GM23248 (cell line): ENCODE measurements around the gene PHLDB1. TPM values are rescaled to one million over a fixed set of nuclear protein-coding genes. Genes with fewer than 3 reads are reported as not detected.

Experiments used
- DNase-seq: peaks from one replicate; pipeline ENCODE4 v3.0.0-alpha.2; 2015
- H2AFZ ChIP-seq: fragments of 200-600 bp; sonication (generic); 2 replicates; pipeline ENCODE4 v1.6.1; 2016; ENCODE audit warnings: antibody characterized with exemption
- H3F3A ChIP-seq: fragments of 200-600 bp; sonication (generic); 2 replicates; pipeline ENCODE4 v1.6.1; 2016; ENCODE audit warnings: mild to moderate bottlenecking, antibody characterized with exemption, mixed run types; ENCODE audit not compliant: insufficient read depth
- H3K27ac ChIP-seq: fragments of 200-600 bp; sonication (generic); 2 replicates; pipeline ENCODE4 v1.5.1; 2016; ENCODE audit warnings: mild to moderate bottlenecking
- H3K27me3 ChIP-seq: fragments of 200-600 bp; sonication (generic); replicated peaks from 2 replicates; pipeline ENCODE4 v1.6.1; 2016; ENCODE audit warnings: mild to moderate bottlenecking; ENCODE audit not compliant: insufficient read depth
- H3K36me3 ChIP-seq: fragments of 200-600 bp; sonication (generic); 2 replicates; pipeline ENCODE4 v1.6.1; 2016; ENCODE audit warnings: low read depth, mild to moderate bottlenecking
- H3K4me1 ChIP-seq: fragments of 200-600 bp; sonication (generic); 2 replicates; pipeline ENCODE4 v1.6.1; 2016; ENCODE audit warnings: mild to moderate bottlenecking; ENCODE audit not compliant: insufficient read depth
- H3K4me2 ChIP-seq: fragments of 200-600 bp; sonication (generic); one replicate; pipeline ENCODE4 v1.6.1; 2016; ENCODE audit warnings: mild to moderate bottlenecking; ENCODE audit not compliant: unreplicated experiment
- H3K4me3 ChIP-seq: fragments of 200-600 bp; sonication (generic); 2 replicates; pipeline ENCODE4 v1.5.1; 2016; ENCODE audit warnings: mild to moderate bottlenecking
- H3K79me2 ChIP-seq: fragments of 200-600 bp; sonication (generic); 2 replicates; pipeline ENCODE4 v1.6.1; 2016; ENCODE audit warnings: mild to moderate bottlenecking; ENCODE audit not compliant: insufficient read depth
- H3K9ac ChIP-seq: fragments of 200-600 bp; sonication (generic); 2 replicates; pipeline ENCODE4 v1.6.1; 2016; ENCODE audit warnings: mild to moderate bottlenecking
- H3K9me2 ChIP-seq: fragments of 200-600 bp; sonication (generic); 2 replicates; pipeline ENCODE4 v1.6.1; 2016; ENCODE audit warnings: mixed run types, mild to moderate bottlenecking, moderate library complexity; ENCODE audit not compliant: insufficient read depth
- H3K9me3 ChIP-seq: fragments of 200-600 bp; sonication (generic); one replicate; pipeline ENCODE4 v1.6.1; 2017; ENCODE audit warnings: low read depth
- H4K20me1 ChIP-seq: fragments of 200-600 bp; sonication (generic); 2 replicates; pipeline ENCODE4 v1.6.0; 2016; ENCODE audit not compliant: insufficient read depth
- EZH2 ChIP-seq: fragments of 200-600 bp; sonication (generic); IDR thresholded peaks from 2 replicates; pipeline ENCODE4 v1.6.1; 2018; ENCODE audit warnings: antibody characterized with exemption, mild to moderate bottlenecking; ENCODE audit not compliant: insufficient read depth, poor library complexity, severe bottlenecking
- EZH2phosphoT487 ChIP-seq: fragments of 200-600 bp; sonication (generic); IDR thresholded peaks from 2 replicates; pipeline ENCODE4 v1.6.1; 2018; ENCODE audit warnings: antibody characterized with exemption, moderate library complexity, mild to moderate bottlenecking, low read depth; ENCODE audit not compliant: insufficient read depth
- WGBS, 2 experiments: methylation state at CpG; one replicate each; pipeline ENCODE4 v1.1.6; 2015 to 2017; ENCODE audit warnings: low lambda C conversion rate in 2 of 2, low coverage in 1 of 2; ENCODE audit errors: missing lambda C conversion rate in 2 of 2; 5-methylcytosine and 5-hydroxymethylcytosine counted together
- in situ Hi-C: fragments of 300-500 bp; cut with MboI; formaldehyde crosslinking; loops from 2 replicates; pipeline ENCODE4 v1.15.0; 2020
- polyA plus RNA-seq: library from polyadenylated mRNA; unstranded; fragments of >200 nt; fragmentation: Nextera tagmentation; extraction: Ambion mirVana; gene quantifications from 2 replicates; pipeline ENCODE4 v1.2.1, GENCODE V29; 2016
- total RNA-seq: library from RNA; depleted of rRNA; stranded (reverse); fragments of >200 nt; shearing (Covaris generic); gene quantifications from 2 replicates; pipeline ENCODE4 v1.2.3, GENCODE V29; 2014

PHLDB1 gene
- total and polyA plus RNA-seq, 2 experiments from 2014 or later: 91.7 to 102 TPM

DNA sequence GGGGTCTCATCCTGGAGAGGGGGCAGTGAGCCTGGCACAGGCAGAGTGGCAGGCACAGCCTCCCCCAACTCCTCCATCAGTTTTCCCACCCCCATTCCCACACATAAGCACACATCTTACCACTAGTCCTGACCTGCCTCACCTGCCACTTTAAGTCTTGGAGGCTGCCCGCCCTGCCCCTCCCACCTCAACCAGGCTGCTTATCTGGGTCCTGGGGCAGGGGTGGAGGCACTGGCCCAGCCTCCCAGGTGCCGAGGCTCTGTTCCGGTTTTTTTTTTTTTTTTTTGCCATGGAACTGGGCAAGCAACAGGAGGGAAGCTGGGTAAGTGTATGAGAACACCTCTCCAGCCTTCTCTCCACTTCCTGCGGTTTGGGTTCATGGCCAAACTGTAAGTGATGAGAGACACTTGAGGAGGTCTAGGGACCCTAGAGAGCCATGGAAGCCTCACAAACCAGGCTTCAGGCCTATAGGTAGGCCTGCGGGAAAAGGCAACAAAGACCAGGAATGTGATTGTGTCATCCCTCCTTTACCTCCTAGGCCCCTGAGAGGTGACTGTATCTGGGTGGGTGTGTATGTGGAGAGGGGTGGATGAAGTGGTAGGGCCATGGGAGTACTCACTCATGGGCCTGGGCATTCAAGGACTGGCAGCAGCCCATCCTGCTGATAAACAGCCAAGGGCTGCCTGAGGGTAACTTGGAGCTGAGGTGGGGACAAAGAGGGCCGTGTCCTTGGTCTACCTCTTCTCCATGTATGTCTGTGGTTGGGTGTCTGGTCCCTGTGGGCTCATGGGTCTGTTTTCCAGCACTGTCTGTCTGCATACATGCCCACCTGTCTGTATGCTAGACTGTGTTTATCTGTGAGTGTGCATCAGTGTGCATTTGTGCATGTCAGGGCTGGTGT, 22.6 kb downstream of the PHLDB1 start:
- 87 to 96% methylated on average over 5 to 6 of the region's 6 CpGs for whole genome bisulfite sequencing, 2 experiments
- Histone ChIP-seq H3K9me3 (no peaks in the 10 kb centered on the region), H3K36me3 (peaks cover 51% of the 10 kb centered on the region; the same call in 1 of the 2 replicates), H3K27ac (peak overlapping the region; percentile 14; the same call in 1 of the 2 replicates), H3F3A (peaks cover 44% of the 10 kb centered on the region), H3K9me2 (no peaks in the 10 kb centered on the region), H3K9ac (peak overlapping the region; percentile 23; the same call in 1 of the 2 replicates), H2AFZ (no peak overlapping the region), H4K20me1 (no peaks in the 10 kb centered on the region), H3K79me2 (peaks cover 86% of the 10 kb centered on the region), H3K4me2 (no peak overlapping the region), H3K27me3 (no peaks in the 10 kb centered on the region), H3K4me3 (no peak overlapping the region), H3K4me1 (peaks cover 31% of the 10 kb centered on the region)
- peak; percentile 37 for DNase-seq
- in situ Hi-C loops: no loop called here
- no peak for TF ChIP-seq EZH2phosphoT487
- TF ChIP-seq EZH2: no peak

DNA sequence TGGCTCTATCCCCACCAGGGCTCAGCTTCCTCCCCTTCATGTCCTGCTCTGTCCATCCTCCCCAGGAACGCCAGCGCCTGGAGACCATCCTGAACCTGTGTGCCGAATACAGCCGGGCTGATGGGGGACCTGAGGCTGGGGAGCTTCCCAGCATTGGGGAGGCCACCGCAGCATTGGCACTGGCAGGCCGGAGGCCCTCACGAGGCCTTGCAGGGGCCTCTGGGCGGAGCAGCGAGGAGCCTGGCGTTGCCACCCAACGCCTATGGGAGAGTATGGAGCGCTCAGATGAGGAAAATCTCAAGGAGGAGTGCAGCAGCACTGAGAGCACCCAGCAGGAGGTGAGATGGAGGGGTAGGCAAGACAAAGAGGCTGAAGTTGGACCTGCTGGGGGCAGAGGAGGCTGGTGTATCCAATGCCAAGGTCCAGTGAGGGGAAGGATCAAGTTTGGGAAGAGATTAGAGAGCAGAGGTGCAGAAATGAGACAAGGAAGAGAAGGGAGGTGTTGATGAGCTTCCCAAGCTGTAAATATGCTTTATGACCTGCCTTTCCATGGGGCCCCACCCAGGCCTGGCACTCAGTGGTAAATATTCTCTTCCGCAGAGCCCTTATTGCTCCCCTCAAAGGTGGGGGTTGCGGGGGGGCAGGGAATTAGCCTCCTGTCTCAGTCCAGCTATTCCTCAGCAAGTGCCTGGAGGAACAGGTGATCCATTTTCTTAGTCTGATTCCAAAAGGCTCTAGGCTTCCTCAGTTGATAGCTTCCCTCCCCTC, 23.9 kb downstream of the PHLDB1 start:
- Histone ChIP-seq H3K4me1 (peaks cover 26% of the 10 kb centered on the region), H3K79me2 (peaks cover 86% of the 10 kb centered on the region), H4K20me1 (no peaks in the 10 kb centered on the region)

DNA sequence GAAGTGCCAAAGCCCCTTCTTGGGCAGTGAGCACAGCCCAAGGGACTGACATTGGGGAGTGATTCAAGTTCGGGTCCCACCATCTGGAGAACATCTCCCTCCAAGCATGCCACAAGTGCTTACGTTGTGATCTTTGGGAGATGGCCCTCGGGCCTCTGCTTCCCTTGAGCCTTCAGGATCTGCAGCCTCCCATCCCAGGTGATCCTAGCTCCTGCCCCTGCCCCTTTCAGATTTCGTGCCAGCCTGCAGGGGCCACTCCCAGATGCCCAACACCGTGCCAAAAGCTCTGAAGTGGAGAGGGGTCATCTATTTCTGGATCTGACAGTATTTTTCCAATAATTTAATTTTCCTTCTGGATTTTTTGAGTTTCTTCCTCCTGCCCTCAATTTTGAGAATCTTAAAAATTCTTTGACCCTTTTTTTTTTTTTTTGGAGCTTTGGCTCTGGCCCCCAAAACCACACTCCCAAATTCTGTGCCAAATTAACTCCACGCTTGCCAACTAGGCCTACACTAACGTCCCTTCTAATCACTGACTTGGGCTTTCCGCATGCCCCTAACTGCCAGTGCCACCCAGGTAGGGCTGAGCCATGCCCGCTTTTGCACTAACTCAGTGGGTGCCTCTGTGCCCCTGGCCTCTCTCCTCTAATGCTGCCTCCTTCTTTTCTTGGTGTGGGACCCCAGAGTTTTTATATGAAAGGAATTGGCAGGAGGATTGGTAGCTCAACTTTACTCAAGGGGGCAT, 25.3 kb downstream of the PHLDB1 start:
- no peaks in the 10 kb centered on the region for H4K20me1 ChIP-seq
- H3K36me3 ChIP-seq: peaks cover 41% of the 10 kb centered on the region; the same call in 1 of the 2 replicates
- H3K9me2 ChIP-seq: no peaks in the 10 kb centered on the region
- 69 to 70% methylated on average over 9 of the region's 9 CpGs for WGBS, 2 experiments
- DNase-seq: no peak
- H3K79me2 ChIP-seq: peaks cover 86% of the 10 kb centered on the region
- H3K9ac ChIP-seq: no peak overlapping the region
- peaks cover 57% of the 10 kb centered on the region for H3F3A ChIP-seq
- in situ Hi-C loops: no loop called here
- TF ChIP-seq EZH2 (no peak), EZH2phosphoT487 (no peak)
- no peak overlapping the region for H3K4me2 ChIP-seq
- H2AFZ ChIP-seq: no peak overlapping the region
- H3K9me3 ChIP-seq: no peaks in the 10 kb centered on the region
- no peaks in the 10 kb centered on the region for H3K27me3 ChIP-seq
- no peak overlapping the region for H3K4me3 ChIP-seq
- peaks cover 26% of the 10 kb centered on the region for H3K4me1 ChIP-seq
- H3K27ac ChIP-seq: peak overlapping the region; percentile 78

More for the DNA sequence above, 23.9 kb downstream of the PHLDB1 start:
- Histone ChIP-seq H3K27ac (no peak overlapping the region), H2AFZ (no peak overlapping the region), H3K9me2 (no peaks in the 10 kb centered on the region), H3F3A (peaks cover 54% of the 10 kb centered on the region), H3K9me3 (no peaks in the 10 kb centered on the region), H3K27me3 (no peaks in the 10 kb centered on the region), H3K4me2 (no peak overlapping the region), H3K36me3 (peaks cover 47% of the 10 kb centered on the region; the same call in 1 of the 2 replicates), H3K4me3 (no peak overlapping the region), H3K9ac (no peak overlapping the region)
- no peak for TF ChIP-seq EZH2phosphoT487
- TF ChIP-seq EZH2: no peak
- no peak for DNase-seq
- in situ Hi-C loops: no loop called here
- WGBS, 2 experiments: 89 to 90% methylated on average over 14 of the region's 14 CpGs

DNA sequence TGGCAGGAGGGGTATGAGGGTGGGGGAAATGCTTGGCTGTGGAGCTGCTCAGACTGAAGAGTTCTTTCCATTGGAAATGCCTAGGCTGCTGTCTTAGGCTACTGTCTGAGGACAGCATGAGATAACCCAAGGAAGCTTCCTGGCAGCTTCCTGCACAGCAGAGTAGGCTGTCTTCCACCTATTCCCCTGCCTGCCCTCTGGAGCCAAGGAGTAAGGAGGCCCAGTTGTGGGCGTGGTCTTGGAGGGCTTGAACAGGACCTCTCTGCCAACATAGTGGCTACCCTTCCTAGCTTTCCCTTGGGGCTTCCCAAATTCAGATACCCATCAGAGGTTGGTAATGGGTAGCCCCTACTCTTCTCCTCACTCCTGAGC, 25.9 kb downstream of the PHLDB1 start:
- Histone ChIP-seq H3K36me3 (peaks cover 41% of the 10 kb centered on the region), H3K4me1 (peaks cover 26% of the 10 kb centered on the region), H3K9ac (peak overlapping the region; percentile 55)

More for the DNA sequence above, 25.9 kb downstream of the PHLDB1 start:
- DNase-seq: peak; percentile 53
- Histone ChIP-seq H2AFZ (no peak overlapping the region), H3F3A (peaks cover 61% of the 10 kb centered on the region), H3K9me3 (no peaks in the 10 kb centered on the region), H3K27me3 (no peaks in the 10 kb centered on the region), H3K9me2 (no peaks in the 10 kb centered on the region), H3K79me2 (peaks cover 86% of the 10 kb centered on the region), H3K4me3 (no peak overlapping the region), H4K20me1 (no peaks in the 10 kb centered on the region), H3K27ac (peak overlapping the region; percentile 78), H3K4me2 (peak overlapping the region; percentile 7)
- 56 to 75% methylated on average over 1 of the region's 1 CpG for WGBS, 2 experiments
- in situ Hi-C loops: no loop called here
- TF ChIP-seq EZH2 (no peak), EZH2phosphoT487 (no peak)
